Esophagus muscularis mucosa (tissue), 4 donors: ENCODE data around the gene TMEM244. TPM values are rescaled to one million over a fixed set of nuclear protein-coding genes. Genes with fewer than 3 reads are reported as not detected.

Source experiments
- DNase-seq: peaks from one replicate; pipeline ENCODE4 v3.0.0-alpha.2; 2017; ENCODE audit errors: extremely low spot score
- H3K27ac ChIP-seq, 4 donors: fragments of 200-600 bp; sonication (generic); replicated peaks in 1 of 4; 1 replicate in 3 of 4; 2 replicates in 1 of 4; pipeline ENCODE4 v1.5.1; 2016 to 2019; ENCODE audit warnings: mild to moderate bottlenecking in 1 of 4
- H3K27me3 ChIP-seq, 4 donors: fragments of 200-600 bp; sonication (generic); one replicate each; pipeline versions ENCODE4 v1.5.1 to v1.6.0; 2016 to 2019
- H3K36me3 ChIP-seq, 4 donors: fragments of 200-600 bp; sonication (generic); one replicate each; pipeline ENCODE4 v1.5.1; 2016 to 2019
- H3K4me1 ChIP-seq, 4 donors: fragments of 200-600 bp; sonication (generic); one replicate each; pipeline ENCODE4 v1.5.1; 2016 to 2019
- H3K4me3 ChIP-seq, 4 donors: fragments of 200-600 bp; sonication (generic); 1 replicate in 2 of 4; 2 replicates in 2 of 4; pipeline ENCODE4 v1.5.1; 2016 to 2019; ENCODE audit warnings: mild to moderate bottlenecking in 4 of 4, moderate library complexity in 1 of 4
- H3K9me3 ChIP-seq, 4 donors: fragments of 200-600 bp; sonication (generic); 1 replicate in 3 of 4; 2 replicates in 1 of 4; pipeline ENCODE4 v1.5.1; 2016 to 2019
- CTCF ChIP-seq, 3 experiments: fragments of 200-600 bp in 2 of 3; fragments of 450-650 bp in 1 of 3; sonication (generic) in 2 of 3; IDR thresholded peaks; one replicate each; pipeline ENCODE4 v1.5.1; 2017 to 2019; ENCODE audit warnings: antibody characterized with exemption in 3 of 3, mild to moderate bottlenecking in 2 of 3, moderate library complexity in 1 of 3
- EP300 ChIP-seq: sonication (generic); formaldehyde crosslinking; IDR thresholded peaks from one replicate; pipeline ENCODE4 v1.6.1; 2017; ENCODE audit warnings: antibody characterized with exemption
- POLR2A ChIP-seq: fragments of 450-650 bp; IDR thresholded peaks from one replicate; pipeline ENCODE4 v1.6.1; 2017; ENCODE audit warnings: antibody characterized with exemption, moderate library complexity, mild to moderate bottlenecking, low read depth
- POLR2AphosphoS5 ChIP-seq, 2 donors: sonication (generic); formaldehyde crosslinking; IDR thresholded peaks; one replicate each; pipeline ENCODE4 v1.6.1; 2017; ENCODE audit warnings: antibody characterized with exemption in 2 of 2
- WGBS: methylation state at CpG from one replicate; pipeline ENCODE4 v1.1.5; 2018; 5-methylcytosine and 5-hydroxymethylcytosine counted together
- intact Hi-C: fragments of 100-400 bp; cut with DNase I; formaldehyde crosslinking; loops from one replicate; pipeline ENCODE4 v1.15.1; 2023
- total RNA-seq, 4 donors: library from RNA; depleted of rRNA; stranded (reverse); fragments of >200 nt; gene quantifications; one replicate each; pipeline versions ENCODE4 v1.1.0 to v1.2.1, GENCODE V29; 2016

Gene TMEM244
- total RNA-seq, 4 donors from 2014 or later: not detected

GRCh38 chr6:129893640-129894039, 32.5 kb upstream of the TMEM244 start:
- no peak overlapping the region for H3K4me3 ChIP-seq
- no peaks in the 10 kb centered on the region for H3K36me3 ChIP-seq
- H3K27me3 ChIP-seq: no peaks in the 10 kb centered on the region
- H3K9me3 ChIP-seq: no peaks in the 10 kb centered on the region
- H3K4me1 ChIP-seq: no peaks in the 10 kb centered on the region
- H3K27ac ChIP-seq: no peak overlapping the region
- no peak for DNase-seq
- peak in 2 of 3 experiments; percentile 21 to 23 for TF ChIP-seq CTCF (IDR thresholded peaks at IDR 0.05)
- TF ChIP-seq POLR2AphosphoS5 (IDR thresholded peaks at IDR 0.05): no peak
- intact Hi-C loops: loop anchor here (5.0 kb wide), 1 partner anchor 124 kb away; the partner anchor contains the start of gene L3MBTL3

- no peak overlapping the region for H3K27ac ChIP-seq
- H3K4me3 ChIP-seq: no peak overlapping the region
- H3K27me3 ChIP-seq: no peaks in the 10 kb centered on the region
- no peaks in the 10 kb centered on the region for H3K9me3 ChIP-seq
- whole genome bisulfite sequencing: 71% methylated on average over 4 of the region's 4 CpGs
- no peaks in the 10 kb centered on the region for H3K36me3 ChIP-seq
- no peak for TF ChIP-seq EP300
- no peak for TF ChIP-seq POLR2A
- TF ChIP-seq POLR2AphosphoS5 (IDR thresholded peaks at IDR 0.05): no peak
- TF ChIP-seq CTCF (IDR thresholded peaks at IDR 0.05): no peak
- no peak for DNase-seq
- no peaks in the 10 kb centered on the region for H3K4me1 ChIP-seq
- intact Hi-C loops: loop anchor here (5.0 kb wide), 1 partner anchor 127 kb away; the partner anchor contains the start of gene L3MBTL3
Measured at GRCh38 chr6:129890701-129891100, 29.6 kb upstream of the TMEM244 start.

GRCh38 chr6:129890164-129890563, 29.0 kb upstream of the TMEM244 start:
- 62% methylated on average over 2 of the region's 2 CpGs for WGBS
- Histone ChIP-seq H3K4me3 (no peak overlapping the region), H3K27me3 (no peaks in the 10 kb centered on the region), H3K9me3 (no peaks in the 10 kb centered on the region), H3K36me3 (no peaks in the 10 kb centered on the region), H3K27ac (no peak overlapping the region), H3K4me1 (no peaks in the 10 kb centered on the region)
- DNase-seq: no peak
- no peak for TF ChIP-seq EP300
- no peak for TF ChIP-seq POLR2AphosphoS5 (IDR thresholded peaks at IDR 0.05)
- intact Hi-C loops: loop anchor here (5.0 kb wide), 1 partner anchor 127 kb away; the partner anchor contains the start of gene L3MBTL3

GRCh38 chr6:129889580-129889979, 28.5 kb upstream of the TMEM244 start:
- no peaks in the 10 kb centered on the region for H3K36me3 ChIP-seq
- no peaks in the 10 kb centered on the region for H3K9me3 ChIP-seq
- no peak overlapping the region for H3K27ac ChIP-seq
- no peaks in the 10 kb centered on the region for H3K27me3 ChIP-seq
- no peak for DNase-seq
- no peak for TF ChIP-seq POLR2A
- TF ChIP-seq CTCF (IDR thresholded peaks at IDR 0.05): no peak
- no peak for TF ChIP-seq POLR2AphosphoS5 (IDR thresholded peaks at IDR 0.05)
- TF ChIP-seq EP300: no peak
- H3K4me3 ChIP-seq: no peak overlapping the region
- 94% methylated on average over 1 of the region's 1 CpG for WGBS
- intact Hi-C loops: no loop called here
- no peaks in the 10 kb centered on the region for H3K4me1 ChIP-seq

- Histone ChIP-seq H3K36me3 (no peaks in the 10 kb centered on the region), H3K27ac (no peak overlapping the region), H3K4me1 (no peaks in the 10 kb centered on the region), H3K27me3 (no peaks in the 10 kb centered on the region), H3K4me3 (no peak overlapping the region), H3K9me3 (no peaks in the 10 kb centered on the region)
- 82% methylated on average over 4 of the region's 4 CpGs for WGBS
- intact Hi-C loops: no loop called here
- TF ChIP-seq POLR2AphosphoS5 (IDR thresholded peaks at IDR 0.05) (no peak), POLR2A (no peak), EP300 (no peak), CTCF (IDR thresholded peaks at IDR 0.05) (no peak)
- DNase-seq: no peak
Measured at GRCh38 chr6:129886401-129887155, 25.5 kb upstream of the TMEM244 start.
